Measurements from ENCODE around the gene GPR63.

DNA sequence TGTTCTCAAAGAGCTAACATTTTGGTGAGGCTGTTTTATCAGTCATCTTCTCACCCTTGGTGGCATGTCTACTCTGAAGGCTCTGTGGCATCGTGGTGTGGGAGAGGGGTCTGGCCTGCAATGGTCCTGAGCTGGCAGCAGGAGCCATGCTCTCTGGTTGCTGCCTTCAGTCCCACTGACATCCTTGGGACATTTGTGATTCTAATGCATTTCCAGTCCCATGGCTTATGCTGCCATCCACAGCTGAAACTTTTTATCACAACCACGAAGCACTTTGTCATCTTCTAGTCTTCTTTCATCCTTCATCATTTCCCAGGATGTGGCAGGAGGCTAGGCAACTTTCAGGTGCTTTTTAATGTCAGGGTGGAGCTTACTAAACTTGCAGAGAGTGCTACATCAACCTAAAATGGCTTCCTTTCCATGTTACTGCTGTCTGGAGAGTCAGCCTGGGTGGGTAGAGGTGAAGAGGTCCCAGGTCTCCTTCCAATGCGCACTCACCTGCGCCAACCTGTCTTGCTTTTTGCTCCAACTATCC is 77.1 kb downstream of the GPR63 start:
- TF ChIP-seq, protein P1, sequence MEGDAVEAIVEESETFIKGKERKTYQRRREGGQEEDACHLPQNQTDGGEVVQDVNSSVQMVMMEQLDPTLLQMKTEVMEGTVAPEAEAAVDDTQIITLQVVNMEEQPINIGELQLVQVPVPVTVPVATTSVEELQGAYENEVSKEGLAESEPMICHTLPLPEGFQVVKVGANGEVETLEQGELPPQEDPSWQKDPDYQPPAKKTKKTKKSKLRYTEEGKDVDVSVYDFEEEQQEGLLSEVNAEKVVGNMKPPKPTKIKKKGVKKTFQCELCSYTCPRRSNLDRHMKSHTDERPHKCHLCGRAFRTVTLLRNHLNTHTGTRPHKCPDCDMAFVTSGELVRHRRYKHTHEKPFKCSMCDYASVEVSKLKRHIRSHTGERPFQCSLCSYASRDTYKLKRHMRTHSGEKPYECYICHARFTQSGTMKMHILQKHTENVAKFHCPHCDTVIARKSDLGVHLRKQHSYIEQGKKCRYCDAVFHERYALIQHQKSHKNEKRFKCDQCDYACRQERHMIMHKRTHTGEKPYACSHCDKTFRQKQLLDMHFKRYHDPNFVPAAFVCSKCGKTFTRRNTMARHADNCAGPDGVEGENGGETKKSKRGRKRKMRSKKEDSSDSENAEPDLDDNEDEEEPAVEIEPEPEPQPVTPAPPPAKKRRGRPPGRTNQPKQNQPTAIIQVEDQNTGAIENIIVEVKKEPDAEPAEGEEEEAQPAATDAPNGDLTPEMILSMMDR (IDR thresholded peaks at IDR 0.05), result no peak
- TF ChIP-seq POLR2A (IDR thresholded peaks at IDR 0.05), result no peak
